ENCODE measurements around the gene C17orf50.

C17orf50 gene

DNA sequence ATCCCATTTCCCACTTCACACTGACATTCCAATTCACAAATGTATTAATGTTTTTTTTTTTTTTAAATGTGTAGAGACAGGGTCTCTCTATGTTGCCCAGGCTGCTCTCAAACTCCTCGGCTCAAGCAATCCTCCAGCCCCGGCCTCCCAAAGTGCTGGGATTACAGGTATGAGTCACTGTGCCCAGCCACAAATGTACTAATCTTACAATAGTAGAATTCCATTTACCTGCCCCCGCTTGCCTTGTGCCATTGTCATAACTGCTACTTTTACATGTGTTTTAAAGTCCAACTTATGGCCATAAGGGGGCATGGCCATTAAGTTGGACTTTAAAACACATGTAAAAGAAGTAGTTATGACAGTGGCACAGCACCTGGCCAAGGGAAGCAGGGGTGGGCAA lies 30.2 kb downstream of the C17orf50 start:
- DNase-seq, result no peak

DNA sequence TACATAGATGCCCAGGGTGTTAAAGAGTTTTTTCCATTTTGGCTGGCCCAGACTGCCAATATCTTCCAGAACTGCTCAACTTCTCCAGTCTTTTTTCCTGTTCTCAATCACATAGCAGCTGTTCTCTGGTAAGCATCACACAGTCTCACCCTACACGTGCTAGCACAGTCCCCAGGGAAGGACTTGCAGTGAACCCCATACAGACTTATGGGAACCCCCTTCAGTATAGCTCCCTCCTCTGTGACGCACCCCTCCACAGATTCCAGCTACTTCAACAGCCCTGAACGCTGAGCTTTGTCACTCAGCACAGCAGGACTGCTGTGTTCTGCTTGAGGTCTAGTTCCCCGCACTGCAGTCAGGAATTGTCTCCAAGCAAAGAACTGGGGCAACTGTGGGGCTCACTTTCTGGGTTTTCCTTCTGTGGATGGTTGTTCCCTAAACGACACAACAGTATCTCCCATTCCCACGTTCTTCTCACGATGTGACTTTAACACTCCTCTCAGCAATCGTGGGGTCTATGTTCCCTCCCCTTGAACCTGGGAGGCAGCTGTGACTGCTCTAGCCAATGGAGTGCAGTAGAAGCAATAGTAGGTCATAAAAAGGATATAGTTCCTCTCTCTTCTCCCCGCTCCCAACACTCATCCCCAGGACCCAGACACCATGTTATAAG lies 31.1 kb downstream of the C17orf50 start:
- no peak for DNase-seq

DNA sequence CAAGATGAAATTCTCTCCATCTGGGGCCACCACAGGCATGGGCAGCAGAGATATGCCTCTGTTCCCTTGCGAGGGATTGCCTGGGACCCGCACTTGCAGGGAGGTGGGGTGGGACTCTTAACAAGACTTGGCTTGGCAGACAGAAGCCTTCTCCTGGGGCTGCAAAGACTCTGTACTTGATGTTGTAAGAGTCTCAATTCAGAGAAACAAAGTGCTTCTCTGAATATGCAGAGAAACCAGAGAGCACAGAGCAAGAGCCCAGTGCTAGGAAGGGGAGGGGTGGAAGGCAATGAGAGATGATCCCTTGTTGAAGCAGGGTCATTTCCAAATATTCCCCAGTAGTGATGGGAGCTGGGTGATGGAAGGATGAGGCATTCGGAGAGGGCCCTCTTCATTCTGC lies 32.6 kb downstream of the C17orf50 start:
- no peak for DNase-seq

DNA sequence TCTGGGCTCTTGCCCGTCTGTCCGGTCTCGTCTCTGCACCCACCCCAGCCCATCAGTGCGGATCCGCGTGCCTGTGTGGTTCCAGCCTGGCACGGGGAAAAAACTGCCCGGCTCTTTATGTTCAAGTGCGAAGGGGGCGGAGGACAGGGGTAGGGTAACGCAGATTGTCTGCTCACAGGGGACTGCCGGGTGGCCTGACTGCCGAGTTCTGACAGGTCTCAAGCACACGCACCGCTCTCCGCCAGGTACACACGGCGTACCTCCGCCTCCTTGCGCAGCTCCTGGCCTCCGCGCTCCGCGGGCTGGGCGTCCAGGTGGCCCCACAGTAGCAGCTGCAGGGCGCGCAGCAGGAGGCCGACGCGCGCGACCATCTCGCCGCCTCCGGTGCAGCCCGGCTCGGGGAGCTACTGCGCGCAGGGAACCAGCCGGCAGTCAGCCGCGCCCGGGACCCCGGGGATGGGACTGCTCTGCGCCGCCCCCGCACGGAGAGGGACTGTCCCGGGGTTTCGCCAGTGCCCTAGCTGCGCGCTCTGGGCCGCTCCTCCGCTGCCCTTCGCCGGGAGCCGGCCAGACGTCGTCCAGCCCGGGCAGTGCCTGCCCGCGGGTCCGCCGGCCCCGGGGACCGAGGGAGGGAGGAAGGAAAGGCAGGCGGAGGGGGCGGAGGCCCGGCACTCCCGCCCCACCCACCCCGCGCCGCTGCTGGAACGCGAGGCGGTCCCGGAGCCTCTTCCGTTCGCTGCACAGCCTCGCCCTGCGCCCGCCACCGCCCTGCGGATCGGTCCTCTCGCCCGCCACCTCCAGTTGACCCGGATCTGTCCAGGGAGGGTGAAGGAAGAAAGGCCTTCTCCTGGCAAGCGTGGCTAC lies 34.6 kb downstream of the C17orf50 start, which contains the start of gene MMP28:
MMP28 (minus strand) TSS at position 635 of the 864 bp plus-strand sequence; CDS start at position 371, 264 bp downstream.
- DNase-seq, result peak; percentile 69

DNA sequence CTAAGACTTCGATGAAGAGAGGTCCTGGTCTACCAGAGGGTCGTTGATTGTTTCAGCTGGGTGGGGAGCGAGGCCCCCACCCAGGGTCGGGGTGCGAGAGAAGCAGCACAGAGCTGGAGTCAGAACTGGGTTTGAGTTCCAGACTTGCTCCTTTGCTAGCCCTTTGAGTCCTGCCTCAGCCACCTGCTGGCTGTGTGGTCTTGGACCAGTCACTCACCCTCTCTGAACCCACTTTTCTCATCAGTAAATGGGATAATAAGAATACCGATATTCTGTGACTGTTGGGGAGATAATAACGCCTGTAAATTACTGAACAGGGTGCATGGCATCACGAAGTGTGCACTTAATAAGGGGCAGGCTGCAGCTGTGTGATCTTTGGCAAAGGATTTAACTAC lies 35.2 kb downstream of the C17orf50 start:
- DNase-seq, result no peak

DNA sequence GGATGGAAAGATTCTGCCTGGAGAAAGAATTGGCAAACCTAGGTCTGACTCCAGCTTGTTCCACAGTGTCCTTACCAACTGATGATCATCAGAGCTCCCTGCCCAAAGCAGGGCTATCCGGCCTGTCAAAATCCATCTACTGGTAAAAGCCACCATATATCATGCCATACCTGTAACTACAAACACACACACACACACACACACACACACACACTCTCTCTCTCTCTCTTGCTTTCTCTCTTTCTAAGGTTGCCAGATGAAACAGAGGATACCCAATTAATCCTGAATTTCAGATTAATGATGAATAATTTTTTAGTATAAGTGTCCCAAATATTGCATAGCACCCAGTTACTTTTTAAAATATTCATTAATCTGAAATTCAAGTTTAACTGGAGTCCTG lies 36.3 kb downstream of the C17orf50 start:
- no peak for DNase-seq

DNA sequence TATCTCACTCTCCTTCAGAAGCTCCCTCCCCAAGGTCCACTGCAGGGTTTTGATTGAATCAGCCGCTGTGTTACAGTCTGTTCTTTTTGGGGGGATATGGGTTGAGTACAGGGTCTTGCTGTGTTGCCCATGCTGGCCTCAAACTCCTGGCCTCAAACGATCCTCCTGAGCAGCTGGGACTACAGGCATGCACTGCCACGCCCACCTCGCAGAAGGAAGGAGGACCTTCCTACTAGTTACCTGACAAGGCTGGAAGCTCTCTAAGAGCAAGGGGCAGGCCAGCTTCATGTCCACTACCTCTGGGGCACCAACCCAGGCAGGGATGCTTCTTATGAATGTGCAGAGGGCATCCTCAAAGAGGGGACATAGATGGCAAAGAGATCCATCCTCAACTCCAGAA lies 36.7 kb downstream of the C17orf50 start:
- DNase-seq, result no peak

DNA sequence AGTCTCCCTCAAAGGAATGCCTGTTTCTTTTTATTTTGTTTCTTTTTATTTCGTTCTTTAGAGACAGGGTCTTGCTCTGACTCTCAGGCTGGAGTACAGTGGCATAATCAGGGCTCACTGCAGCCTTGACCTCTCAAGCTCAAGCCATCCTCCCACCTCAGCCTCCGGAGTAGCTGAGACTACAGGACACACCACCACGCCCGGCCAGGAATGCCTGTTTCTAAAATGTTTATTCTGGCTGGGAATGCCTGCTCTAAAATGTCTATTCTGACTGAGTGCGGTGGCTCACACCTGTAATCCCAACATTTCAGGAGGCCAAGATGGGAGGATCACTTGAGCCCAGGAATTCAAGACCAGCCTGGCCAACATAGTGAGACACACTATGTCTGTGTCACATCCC lies 37.2 kb downstream of the C17orf50 start:
- DNase-seq, result no peak

DNA sequence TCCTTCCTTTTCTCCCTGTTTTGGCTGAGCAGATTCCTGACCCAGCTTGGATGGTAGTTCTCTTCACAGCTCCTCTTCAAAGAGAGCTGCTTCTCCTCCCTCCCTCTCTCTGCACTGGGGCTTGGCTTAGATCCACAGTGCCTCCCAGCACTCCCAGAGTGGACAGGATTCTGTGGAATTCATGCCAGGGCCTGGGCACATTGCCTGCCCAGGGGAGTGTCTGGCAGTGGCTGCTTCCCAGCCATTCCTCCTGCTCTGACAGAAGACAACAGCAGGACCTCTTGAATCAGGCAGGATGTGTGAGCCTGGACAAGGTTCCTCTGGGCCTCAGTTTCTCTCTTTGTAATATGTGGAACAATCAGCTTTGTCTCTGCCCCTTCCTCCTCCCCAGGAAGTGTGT lies 39.3 kb downstream of the C17orf50 start:
- DNase-seq, result no peak

DNA sequence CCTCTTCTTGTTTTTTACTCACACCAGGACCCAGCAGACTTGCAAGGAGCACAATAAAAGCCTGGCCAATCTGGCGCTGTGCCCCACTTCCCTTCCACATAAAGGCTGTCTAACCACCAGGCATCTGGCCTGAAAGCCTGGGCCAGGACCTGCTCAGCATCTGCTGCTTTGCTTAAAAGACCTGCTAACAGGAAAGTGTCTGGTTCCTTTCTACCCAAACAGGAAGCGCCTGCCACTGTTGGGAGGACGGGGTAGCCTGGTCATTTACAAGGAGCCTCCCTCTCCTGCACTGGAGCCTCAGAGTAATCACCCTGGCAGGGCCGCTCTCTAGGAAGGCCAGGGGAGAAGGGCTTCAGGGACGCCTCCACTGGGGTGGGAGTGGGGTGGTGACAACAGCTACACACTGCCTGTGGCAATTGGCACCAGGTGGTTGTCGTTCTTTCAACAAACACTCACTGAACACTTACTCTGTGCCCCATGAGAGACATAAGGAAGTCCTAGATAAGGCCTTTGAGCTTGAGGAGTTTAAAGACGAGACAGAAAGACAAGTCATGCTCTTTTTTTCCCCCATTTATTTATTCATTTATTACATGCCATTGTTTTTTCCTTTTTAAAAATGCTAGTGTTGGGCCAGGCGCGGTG lies 41.0 kb downstream of the C17orf50 start:
- peak; percentile 66 for DNase-seq

DNA sequence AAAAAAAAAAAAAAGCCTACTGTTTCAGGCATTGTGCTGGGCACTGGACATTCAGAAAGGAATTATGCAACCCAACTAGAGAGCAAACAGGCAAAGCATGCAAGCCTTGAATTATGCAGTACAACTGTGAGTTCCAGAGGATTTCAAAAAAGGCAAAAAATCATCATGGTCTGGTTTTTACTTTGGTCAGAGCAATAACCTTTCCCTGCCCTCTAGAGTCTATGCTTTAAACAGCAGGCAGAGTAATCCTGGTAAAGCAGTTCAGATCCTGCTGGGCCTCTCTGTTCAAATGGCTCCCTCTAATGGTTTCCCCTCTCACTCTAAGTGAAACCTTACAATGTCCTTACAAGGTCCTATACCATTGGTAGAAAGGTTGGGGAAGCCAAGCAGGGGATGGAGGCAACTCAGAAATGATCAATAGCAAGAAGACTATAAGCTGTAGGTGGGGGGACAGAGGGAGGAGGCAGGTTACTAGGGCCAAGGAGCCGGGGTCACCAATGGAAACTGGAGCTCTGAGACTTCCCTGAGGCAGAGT lies 44.0 kb downstream of the C17orf50 start:
- peak; percentile 50 for DNase-seq

DNA sequence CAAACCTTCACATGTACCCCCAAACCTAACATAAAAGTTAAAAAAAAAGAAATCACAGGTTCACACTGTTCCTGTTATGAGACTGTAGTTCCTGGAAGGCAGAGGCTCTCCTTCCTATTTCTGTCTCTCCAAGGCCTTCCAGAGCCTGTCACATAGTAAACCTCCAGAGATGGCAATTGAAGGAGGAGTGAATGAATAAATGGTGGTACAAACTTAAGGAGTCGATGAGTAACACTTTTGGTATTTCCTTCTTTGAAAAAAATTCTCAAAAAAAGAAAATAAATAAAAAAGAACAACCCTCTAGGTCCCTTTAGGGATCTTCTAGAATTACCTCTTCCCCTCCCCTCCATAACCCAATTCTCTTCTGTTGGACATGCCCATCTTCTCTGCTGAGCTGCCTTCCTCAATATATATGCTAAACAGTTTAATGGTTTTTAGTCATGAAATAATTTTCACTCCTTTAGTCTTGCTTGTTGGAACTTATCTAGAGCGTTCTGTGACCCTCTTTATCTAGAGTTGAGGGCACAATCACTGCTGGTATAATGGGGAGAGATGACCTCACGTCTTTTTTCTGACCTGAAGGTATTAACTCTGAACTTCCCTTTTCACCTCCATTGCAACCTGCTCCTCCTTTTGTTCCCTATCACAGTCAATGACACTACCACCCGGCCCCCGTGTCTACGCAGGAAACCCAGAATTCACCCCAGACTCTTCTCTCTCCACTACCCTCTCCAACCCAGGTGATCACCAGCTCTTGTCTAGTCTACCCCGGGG lies 46.9 kb downstream of the C17orf50 start:
- DNase-seq, result no peak

DNA sequence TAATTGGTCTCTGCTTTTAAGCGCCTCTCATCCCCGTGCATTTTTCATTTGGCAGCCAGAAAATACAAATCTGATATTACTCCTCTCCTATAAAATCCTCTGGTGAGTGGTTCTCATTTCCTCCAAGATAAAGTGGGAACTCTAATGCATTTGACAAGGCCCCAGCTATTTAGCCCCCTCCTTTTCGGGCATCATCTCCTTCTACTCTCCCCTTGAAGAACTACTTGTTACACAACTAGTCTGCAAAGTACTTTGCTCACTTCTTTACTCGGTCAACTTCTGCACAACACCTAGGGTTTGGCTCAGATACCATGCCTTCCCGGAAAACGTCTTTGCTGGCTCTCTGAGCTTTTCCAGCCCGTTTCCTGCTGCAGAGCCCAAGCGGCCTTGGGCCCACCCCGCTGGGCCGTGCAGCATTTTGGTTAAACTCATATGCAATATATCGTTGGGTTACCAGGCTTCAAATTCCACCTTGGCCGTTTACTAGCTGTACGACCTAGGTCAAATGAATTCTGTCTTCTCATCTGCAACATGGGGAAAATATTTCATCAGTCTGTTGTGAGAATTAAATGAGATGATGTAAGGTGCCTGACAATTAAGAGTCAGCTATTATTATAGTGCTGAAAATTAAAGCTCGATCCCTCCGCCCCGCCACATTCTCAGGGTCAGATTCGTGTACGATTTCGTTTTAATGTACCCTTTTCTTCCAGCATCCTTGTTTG lies 47.7 kb downstream of the C17orf50 start:
- DNase-seq, result no peak

DNA sequence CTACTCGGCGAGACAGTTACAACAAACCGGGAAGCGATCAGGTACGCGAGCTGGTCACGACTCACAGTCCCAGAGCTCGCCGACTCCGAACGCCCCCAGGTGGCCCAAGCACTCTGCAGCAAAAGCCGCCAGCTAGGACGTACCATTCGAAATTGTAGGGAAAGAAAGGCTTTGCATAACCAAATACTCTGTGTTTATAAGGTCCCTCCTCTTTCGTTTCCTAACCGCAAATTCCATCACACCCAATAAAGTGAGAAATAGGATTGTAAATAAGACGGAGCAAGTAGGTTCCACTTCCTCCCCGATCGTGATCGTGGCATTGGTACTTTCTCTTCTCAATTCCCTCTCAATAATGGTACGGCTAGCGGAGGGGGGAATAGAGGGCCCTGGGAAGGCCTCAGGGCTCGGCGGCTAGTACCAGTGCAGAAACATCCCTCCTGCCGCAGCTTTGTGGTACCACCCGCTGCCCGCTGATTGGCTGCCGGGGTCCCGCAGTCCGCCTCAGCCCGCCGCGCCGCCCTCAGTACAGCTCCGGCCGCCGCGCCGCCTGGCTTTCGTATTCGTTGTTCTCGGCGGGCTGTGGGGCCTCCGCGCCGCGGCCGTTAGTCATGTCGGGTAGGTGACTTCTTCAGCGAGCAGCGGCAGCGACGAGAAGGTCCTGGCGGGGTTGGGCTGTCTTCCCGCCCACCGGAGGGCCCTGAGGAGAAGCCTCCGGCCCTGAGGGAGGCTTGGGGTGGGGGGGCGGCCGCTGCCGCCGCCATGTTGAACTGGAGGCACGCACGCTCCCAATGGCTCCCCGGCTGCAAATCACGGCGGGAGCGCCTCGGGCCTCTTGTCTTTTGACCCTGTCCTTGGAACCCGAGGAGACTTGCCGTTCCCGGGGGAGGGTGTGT lies 48.5 kb downstream of the C17orf50 start, which contains the start of gene TAF15:
TAF15 (plus strand) TSS at position 523 of the 893 bp plus-strand sequence; CDS start at position 609, 86 bp downstream.
- DNase-seq, result peak; percentile 94

DNA sequence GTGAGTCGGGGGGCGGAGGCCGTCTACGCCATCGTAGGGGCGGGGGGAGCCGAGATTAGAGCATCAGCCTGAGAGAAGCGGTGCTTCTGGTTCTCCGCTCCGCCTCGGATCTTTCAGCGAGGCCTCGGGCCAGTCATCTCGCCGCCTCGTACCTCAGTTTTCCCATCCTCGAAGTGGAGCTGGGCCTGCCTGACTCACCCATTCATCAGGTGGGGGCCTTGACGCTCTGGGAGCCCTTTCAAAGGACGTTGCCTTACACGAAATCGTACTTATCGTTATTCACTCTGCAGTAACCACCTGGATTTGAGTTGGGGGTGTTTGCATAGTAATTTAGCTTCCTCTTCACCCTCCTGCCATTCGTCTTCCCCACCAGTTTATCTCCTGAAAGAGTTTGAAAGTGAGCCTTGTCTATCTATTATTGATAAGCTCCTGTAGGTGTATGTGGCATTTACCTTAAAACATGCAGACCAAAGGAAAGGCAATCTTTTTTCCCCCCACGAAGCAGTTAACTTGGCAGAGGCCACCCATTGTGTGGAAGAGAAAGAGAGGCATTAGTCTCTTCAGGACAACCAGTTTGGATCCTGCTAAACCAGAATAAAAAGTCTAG lies 49.3 kb downstream of the C17orf50 start:
- no peak for DNase-seq

DNA sequence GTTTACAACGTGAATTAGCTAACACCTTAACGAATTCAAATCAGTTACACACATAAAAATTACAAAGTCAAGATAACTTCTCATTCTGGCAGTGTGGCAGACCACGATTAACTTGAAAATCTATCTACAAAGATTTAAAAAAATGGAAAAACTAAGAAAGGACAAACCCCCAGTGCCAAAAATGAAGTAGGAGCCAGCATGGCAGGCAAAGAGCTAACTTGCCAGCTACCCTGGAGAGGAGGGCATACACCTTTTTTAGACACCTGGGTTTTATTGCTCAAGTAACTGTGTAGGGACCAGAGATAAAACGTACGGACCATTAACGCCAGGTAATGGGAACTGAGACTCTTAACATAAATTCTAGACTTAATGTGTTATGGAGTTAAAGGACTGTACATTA lies 51.1 kb downstream of the C17orf50 start:
- DNase-seq, result no peak

DNA sequence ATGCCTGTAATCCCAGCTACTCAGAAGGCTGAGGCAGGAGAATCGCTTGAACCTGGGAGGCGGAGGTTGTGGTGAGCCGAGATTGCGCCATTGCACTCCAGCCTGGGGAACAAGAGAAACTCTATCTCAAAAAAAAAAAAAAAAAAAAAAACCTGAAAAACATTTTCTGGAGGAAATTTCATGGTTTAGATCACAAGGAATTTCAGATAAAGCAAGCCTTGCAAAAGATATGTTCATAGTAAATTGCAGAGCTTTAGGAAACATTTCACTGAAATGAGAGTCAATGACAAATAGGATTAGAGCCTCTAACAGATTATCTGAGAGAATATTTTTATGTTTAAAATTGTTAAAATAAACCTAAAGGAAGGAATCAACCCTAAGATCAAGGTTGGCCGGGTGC lies 51.8 kb downstream of the C17orf50 start:
- DNase-seq, result no peak

Measured in CD4-positive, alpha-beta T cell treated with Interleukin-17A for 4 hours (primary cell).